ENCODE data around the gene LIF.

The LIF gene

GRCh38 chr22:30289141-30289979 lies 42.8 kb upstream of the LIF start, which contains the start of gene CASTOR1 (continued):
- TF ChIP-seq ZNF530 (tag by site-specific recombination; IDR thresholded peaks at IDR 0.05; ENCODE audit: low read depth) (no peak), ZNF555 (tag by site-specific recombination; conservative IDR thresholded peaks at IDR 0.05) (no peak), ZNF366 (tag by site-specific recombination; conservative IDR thresholded peaks at IDR 0.05) (peak; percentile 37), ZNF830 (tag by site-specific recombination; IDR thresholded peaks at IDR 0.05; ENCODE audit: low read depth) (no peak), PRDM2 (tag by site-specific recombination; IDR thresholded peaks at IDR 0.05; ENCODE audit: borderline replicate concordance) (no peak), ZNF155 (tag by site-specific recombination; IDR thresholded peaks at IDR 0.05) (no peak), ZFP69B (tag by site-specific recombination; IDR thresholded peaks at IDR 0.05) (no peak), ZBTB1 (tag by site-specific recombination; IDR thresholded peaks at IDR 0.05) (no peak), ZNF223 (tag by site-specific recombination; IDR thresholded peaks at IDR 0.05) (no peak), BCL11A (tag by site-specific recombination; IDR thresholded peaks at IDR 0.05; ENCODE audit: low read depth) (no peak), ZNF350 (tag by site-specific recombination; IDR thresholded peaks at IDR 0.05) (no peak), ZNF785 (tag by site-specific recombination; IDR thresholded peaks at IDR 0.05) (no peak), IKZF3 (tag by site-specific recombination; IDR thresholded peaks at IDR 0.05) (peak; percentile 92), ZNF791 (tag by site-specific recombination; IDR thresholded peaks at IDR 0.05) (no peak), ZNF202 (tag by site-specific recombination; IDR thresholded peaks at IDR 0.05; ENCODE audit: borderline replicate concordance) (no peak), ZNF354C (tag by site-specific recombination; IDR thresholded peaks at IDR 0.05; ENCODE audit: borderline replicate concordance, low read depth) (no peak), ZNF132 (tag by site-specific recombination; IDR thresholded peaks at IDR 0.05; ENCODE audit: borderline replicate concordance) (no peak), ZBTB26 (tag by site-specific recombination; optimal IDR thresholded peaks at IDR 0.05) (peak; percentile 83), YY1 (tag by site-specific recombination; IDR thresholded peaks at IDR 0.05) (no peak), ZNF391 (tag by site-specific recombination; IDR thresholded peaks at IDR 0.05; ENCODE audit: borderline replicate concordance, low read depth) (no peak), YY2 (tag by site-specific recombination; IDR thresholded peaks at IDR 0.05) (no peak), ZNF2 (tag by site-specific recombination; IDR thresholded peaks at IDR 0.05) (no peak), ZNF324 (tag by site-specific recombination; IDR thresholded peaks at IDR 0.05) (no peak), ZNF521 (tag by site-specific recombination; IDR thresholded peaks at IDR 0.05) (no peak), ZNF423 (tag by site-specific recombination; IDR thresholded peaks at IDR 0.05) (no peak), ZNF843 (tag by site-specific recombination; IDR thresholded peaks at IDR 0.05) (no peak), ZNF600 (tag by site-specific recombination; IDR thresholded peaks at IDR 0.05) (peak; percentile 56), ZNF704 (tag by site-specific recombination; IDR thresholded peaks at IDR 0.05) (no peak), ZNF280C (tag by site-specific recombination; IDR thresholded peaks at IDR 0.05) (no peak), ZNF585B (tag by site-specific recombination; IDR thresholded peaks at IDR 0.05) (no peak), ZNF623 (tag by site-specific recombination; IDR thresholded peaks at IDR 0.05) (no peak)

Data from HEK293 (cell line).